Fibroblast of upper back skin (primary cell): ENCODE measurements around the gene ZNF532.
"Not testable (repeated sequence)": the region's sequence is repeated elsewhere in the genome, so short reads cannot be mapped to it uniquely, and the experiment has no call there.

Experiments
- DNase-seq: peaks from one replicate; pipeline ENCODE4 v3.0.0-alpha.2; 2013

The ZNF532 gene

GRCh38 chr18:58851856-58852255, 12.8 kb upstream of the ZNF532 start:
- DNase-seq = no peak

GRCh38 chr18:58852629-58853028, 12.0 kb upstream of the ZNF532 start:
- no peak for DNase-seq

- no peak for DNase-seq
These were observed 11.1 kb upstream of the ZNF532 start for GRCh38 chr18:58853561-58853960.

GRCh38 chr18:58855521-58855920, 9.2 kb upstream of the ZNF532 start:
- DNase-seq = not testable (repeated sequence)

- peak; percentile 64 for DNase-seq
These were observed 7.8 kb upstream of the ZNF532 start for GRCh38 chr18:58856881-58857280.

GRCh38 chr18:58858591-58859468, 5.8 kb upstream of the ZNF532 start:
- DNase-seq = no peak

- DNase-seq = no peak
These were observed 4.8 kb upstream of the ZNF532 start for GRCh38 chr18:58859907-58860306.

- DNase-seq = no peak
These were observed 3.9 kb upstream of the ZNF532 start for GRCh38 chr18:58860747-58861231.

GRCh38 chr18:58861353-58861752, 3.3 kb upstream of the ZNF532 start:
- no peak for DNase-seq

GRCh38 chr18:58861861-58862301, 2.8 kb upstream of the ZNF532 start:
- no peak for DNase-seq

- no peak for DNase-seq
These were observed 2.3 kb upstream of the ZNF532 start for GRCh38 chr18:58862356-58862755.

- peak; percentile 41 for DNase-seq
These were observed 1.7 kb upstream of the ZNF532 start for GRCh38 chr18:58862851-58863538.

GRCh38 chr18:58863539-58864145, 1.0 kb upstream of the ZNF532 start:
- peak; percentile 39 for DNase-seq

GRCh38 chr18:58865033-58865590, 435 bp downstream of the ZNF532 start:
- no peak for DNase-seq

GRCh38 chr18:58865701-58866065, 1.0 kb downstream of the ZNF532 start:
- DNase-seq = no peak

- no peak for DNase-seq
These were observed 1.5 kb downstream of the ZNF532 start for GRCh38 chr18:58866066-58866772.

- DNase-seq = no peak
These were observed 2.1 kb downstream of the ZNF532 start for GRCh38 chr18:58866773-58867150.

GRCh38 chr18:58867281-58867961, 2.7 kb downstream of the ZNF532 start:
- peak; percentile 57 for DNase-seq

- DNase-seq = no peak
These were observed 3.8 kb downstream of the ZNF532 start for GRCh38 chr18:58868440-58868839.

GRCh38 chr18:58870130-58870529, 5.5 kb downstream of the ZNF532 start:
- peak; percentile 63 for DNase-seq

- DNase-seq = no peak
These were observed 5.9 kb downstream of the ZNF532 start for GRCh38 chr18:58870621-58871020.
